ENCODE measurements around the gene ATP5F1C. TPM values are rescaled to one million over a fixed set of nuclear protein-coding genes. Genes with fewer than 3 reads are reported as not detected.

Gene ATP5F1C
- total RNA-seq, 1 experiment from 2014 or later, result 292 TPM

DNA sequence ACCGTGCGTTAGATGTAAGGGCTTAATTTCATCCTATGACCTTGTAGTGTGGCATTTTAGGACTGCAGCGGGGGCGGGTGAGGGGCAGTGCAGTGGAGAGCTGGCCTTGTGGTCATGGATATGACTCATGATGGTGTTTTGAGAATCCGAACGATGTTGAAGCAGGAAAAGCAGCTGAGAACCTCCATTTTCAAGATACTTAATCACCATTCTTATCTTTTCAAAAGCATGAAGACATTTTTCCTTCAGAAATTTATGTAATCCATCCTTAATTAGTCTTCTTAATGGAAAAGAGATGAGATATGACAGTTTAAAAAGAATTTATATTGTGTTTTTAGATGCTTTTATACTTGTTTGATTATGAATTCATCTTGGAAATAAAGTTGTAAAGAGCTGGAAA, 9.6 kb downstream of the ATP5F1C start:
- no peaks in the 10 kb centered on the region for H3K9me2 ChIP-seq (ENCODE audit: insufficient read depth)
- no TSS peak for BruUV-seq (replicated peaks)
- POLR2A ChIA-PET, result no interaction called here
- RAD21 ChIA-PET (ENCODE audit: low non-redundant PET in 1 of 2, low total read pairs in 2 of 2, uncharacterized antibody in 2 of 2, unreplicated experiment in 2 of 2), result no interaction called here
- peak overlapping the region; percentile 13; the same call in 1 of the 2 replicates for H3K9ac ChIP-seq (ENCODE audit: low read length)
- H3K36me3 ChIP-seq (ENCODE audit: control insufficient read depth in 1 of 2, insufficient read depth in 2 of 2, low read length in 2 of 2), result peaks cover 28 to 40% of the 10 kb centered on the region in 2 experiments
- peak; percentile 49 for DNase-seq (ENCODE audit: low read depth, low spot score)
- peak; percentile 88 for ATAC-seq
- no peak overlapping the region for H2AFZ ChIP-seq (ENCODE audit: low read depth, low read length, poor library complexity, severe bottlenecking)
- CTCF ChIA-PET, result no interaction called here
- intact Hi-C loops (cut with micrococcal nuclease), result no loop called here
- TF ChIP-seq YY1 (IDR thresholded peaks at IDR 0.05; ENCODE audit: extremely low read depth, insufficient replicate concordance, low read depth, low read length) (no peak), SRF (IDR thresholded peaks at IDR 0.05; ENCODE audit: low read depth) (no peak), EGR1 (IDR thresholded peaks at IDR 0.05; ENCODE audit: low read depth) (peak; percentile 64), SP1 (IDR thresholded peaks at IDR 0.05; ENCODE audit: low read depth) (peak; percentile 37; the same call in 1 of the 2 replicates), JUND (IDR thresholded peaks at IDR 0.05) (peak; percentile 37), FOSL1 (IDR thresholded peaks at IDR 0.05; ENCODE audit: low read depth) (peak; percentile 47; the same call in 1 of the 2 replicates)
- peaks cover 24% of the 10 kb centered on the region; the same call in 1 of the 2 replicates for H4K20me1 ChIP-seq (ENCODE audit: insufficient read depth)
- no peak overlapping the region for H3K27ac ChIP-seq (ENCODE audit: low read depth, low read length)
- peaks cover 66% of the 10 kb centered on the region for H3K79me2 ChIP-seq (ENCODE audit: insufficient read depth, low read length)
- H3K4me3 ChIP-seq (replicated peaks in 1 of 2; ENCODE audit: low read depth in 1 of 2, low read length in 2 of 2), result peak overlapping the region in 1 of 2 experiments; percentile 34; a peak in 1 of 4 replicates
- no peaks in the 10 kb centered on the region for H3K27me3 ChIP-seq (ENCODE audit: insufficient read depth, low read length)
- H3K4me2 ChIP-seq (ENCODE audit: low read length), result peak overlapping the region; percentile 66
- peaks cover 12 to 29% of the 10 kb centered on the region in 2 experiments; a peak in 3 of 4 replicates for H3K4me1 ChIP-seq (ENCODE audit: control insufficient read depth in 1 of 2, insufficient read depth in 2 of 2, low read length in 2 of 2)
- no peaks in the 10 kb centered on the region for H3K9me3 ChIP-seq (ENCODE audit: control insufficient read depth in 1 of 2, insufficient read depth in 1 of 2, low read depth in 1 of 2, low read length in 2 of 2)

DNA sequence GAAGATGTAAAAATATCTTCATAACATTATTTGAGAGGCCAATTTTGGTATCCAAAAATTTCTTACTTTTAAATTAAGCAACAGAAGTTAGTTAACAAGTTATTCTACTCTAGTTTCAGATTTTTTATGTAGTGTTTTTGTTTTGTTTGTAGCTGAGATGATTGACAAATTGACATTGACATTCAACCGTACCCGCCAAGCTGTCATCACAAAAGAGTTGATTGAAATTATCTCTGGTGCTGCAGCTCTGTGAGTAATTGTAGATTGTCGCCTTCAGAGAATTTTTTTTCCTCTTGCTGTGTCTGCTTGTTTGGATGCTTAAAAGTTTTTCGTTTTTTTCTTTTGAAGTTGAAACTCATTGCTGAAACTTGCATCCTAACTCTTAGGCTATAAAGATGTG, 14.6 kb downstream of the ATP5F1C start:
- no peaks in the 10 kb centered on the region for H3K9me2 ChIP-seq (ENCODE audit: insufficient read depth)
- CTCF ChIA-PET, result no interaction called here
- TF ChIP-seq SIN3A (IDR thresholded peaks at IDR 0.05; ENCODE audit: low read depth) (no peak), POLR2A (IDR thresholded peaks at IDR 0.05; ENCODE audit: borderline replicate concordance, extremely low read depth, insufficient read depth, insufficient read length) (no peak), ELF1 (IDR thresholded peaks at IDR 0.05; ENCODE audit: borderline replicate concordance, low read depth) (no peak), ZFX (IDR thresholded peaks at IDR 0.05) (no peak), FOSL1 (IDR thresholded peaks at IDR 0.05; ENCODE audit: low read depth) (no peak), JUND (IDR thresholded peaks at IDR 0.05) (no peak), RAD21 (IDR thresholded peaks at IDR 0.05; ENCODE audit: low read depth) (no peak), SRF (IDR thresholded peaks at IDR 0.05; ENCODE audit: low read depth) (no peak), CBX3 (IDR thresholded peaks at IDR 0.05; ENCODE audit: low read depth) (no peak), TCF7L2 (IDR thresholded peaks at IDR 0.05; ENCODE audit: borderline replicate concordance, extremely low read depth, insufficient read depth, insufficient read length) (no peak), POLR2AphosphoS5 (IDR thresholded peaks at IDR 0.05; ENCODE audit: low read depth, low read length) (no peak)
- TF ChIP-seq, protein P1, sequence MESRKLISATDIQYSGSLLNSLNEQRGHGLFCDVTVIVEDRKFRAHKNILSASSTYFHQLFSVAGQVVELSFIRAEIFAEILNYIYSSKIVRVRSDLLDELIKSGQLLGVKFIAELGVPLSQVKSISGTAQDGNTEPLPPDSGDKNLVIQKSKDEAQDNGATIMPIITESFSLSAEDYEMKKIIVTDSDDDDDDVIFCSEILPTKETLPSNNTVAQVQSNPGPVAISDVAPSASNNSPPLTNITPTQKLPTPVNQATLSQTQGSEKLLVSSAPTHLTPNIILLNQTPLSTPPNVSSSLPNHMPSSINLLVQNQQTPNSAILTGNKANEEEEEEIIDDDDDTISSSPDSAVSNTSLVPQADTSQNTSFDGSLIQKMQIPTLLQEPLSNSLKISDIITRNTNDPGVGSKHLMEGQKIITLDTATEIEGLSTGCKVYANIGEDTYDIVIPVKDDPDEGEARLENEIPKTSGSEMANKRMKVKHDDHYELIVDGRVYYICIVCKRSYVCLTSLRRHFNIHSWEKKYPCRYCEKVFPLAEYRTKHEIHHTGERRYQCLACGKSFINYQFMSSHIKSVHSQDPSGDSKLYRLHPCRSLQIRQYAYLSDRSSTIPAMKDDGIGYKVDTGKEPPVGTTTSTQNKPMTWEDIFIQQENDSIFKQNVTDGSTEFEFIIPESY (IDR thresholded peaks at IDR 0.05; ENCODE audit: extremely low read depth, insufficient replicate concordance, low read length), result no peak
- TF ChIP-seq, protein P2, sequence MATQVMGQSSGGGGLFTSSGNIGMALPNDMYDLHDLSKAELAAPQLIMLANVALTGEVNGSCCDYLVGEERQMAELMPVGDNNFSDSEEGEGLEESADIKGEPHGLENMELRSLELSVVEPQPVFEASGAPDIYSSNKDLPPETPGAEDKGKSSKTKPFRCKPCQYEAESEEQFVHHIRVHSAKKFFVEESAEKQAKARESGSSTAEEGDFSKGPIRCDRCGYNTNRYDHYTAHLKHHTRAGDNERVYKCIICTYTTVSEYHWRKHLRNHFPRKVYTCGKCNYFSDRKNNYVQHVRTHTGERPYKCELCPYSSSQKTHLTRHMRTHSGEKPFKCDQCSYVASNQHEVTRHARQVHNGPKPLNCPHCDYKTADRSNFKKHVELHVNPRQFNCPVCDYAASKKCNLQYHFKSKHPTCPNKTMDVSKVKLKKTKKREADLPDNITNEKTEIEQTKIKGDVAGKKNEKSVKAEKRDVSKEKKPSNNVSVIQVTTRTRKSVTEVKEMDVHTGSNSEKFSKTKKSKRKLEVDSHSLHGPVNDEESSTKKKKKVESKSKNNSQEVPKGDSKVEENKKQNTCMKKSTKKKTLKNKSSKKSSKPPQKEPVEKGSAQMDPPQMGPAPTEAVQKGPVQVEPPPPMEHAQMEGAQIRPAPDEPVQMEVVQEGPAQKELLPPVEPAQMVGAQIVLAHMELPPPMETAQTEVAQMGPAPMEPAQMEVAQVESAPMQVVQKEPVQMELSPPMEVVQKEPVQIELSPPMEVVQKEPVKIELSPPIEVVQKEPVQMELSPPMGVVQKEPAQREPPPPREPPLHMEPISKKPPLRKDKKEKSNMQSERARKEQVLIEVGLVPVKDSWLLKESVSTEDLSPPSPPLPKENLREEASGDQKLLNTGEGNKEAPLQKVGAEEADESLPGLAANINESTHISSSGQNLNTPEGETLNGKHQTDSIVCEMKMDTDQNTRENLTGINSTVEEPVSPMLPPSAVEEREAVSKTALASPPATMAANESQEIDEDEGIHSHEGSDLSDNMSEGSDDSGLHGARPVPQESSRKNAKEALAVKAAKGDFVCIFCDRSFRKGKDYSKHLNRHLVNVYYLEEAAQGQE (IDR thresholded peaks at IDR 0.05; ENCODE audit: low read depth), result no peak
- TF ChIP-seq, protein P3, sequence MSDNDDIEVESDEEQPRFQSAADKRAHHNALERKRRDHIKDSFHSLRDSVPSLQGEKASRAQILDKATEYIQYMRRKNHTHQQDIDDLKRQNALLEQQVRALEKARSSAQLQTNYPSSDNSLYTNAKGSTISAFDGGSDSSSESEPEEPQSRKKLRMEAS (IDR thresholded peaks at IDR 0.05), result no peak

More for the DNA sequence above, 14.6 kb downstream of the ATP5F1C start:
- Histone ChIP-seq H3K27me3 (ENCODE audit: insufficient read depth, low read length) (no peaks in the 10 kb centered on the region), H3K9me3 (ENCODE audit: control insufficient read depth in 1 of 2, insufficient read depth in 1 of 2, low read depth in 1 of 2, low read length in 2 of 2) (no peaks in the 10 kb centered on the region), H3K36me3 (ENCODE audit: control insufficient read depth in 1 of 2, insufficient read depth in 2 of 2, low read length in 2 of 2) (peaks cover 62 to 67% of the 10 kb centered on the region in 2 experiments), H3K27ac (ENCODE audit: low read depth, low read length) (no peak overlapping the region), H3K4me1 (ENCODE audit: control insufficient read depth in 1 of 2, insufficient read depth in 2 of 2, low read length in 2 of 2) (peaks cover 3 to 5% of the 10 kb centered on the region in 2 experiments; a peak in 3 of 4 replicates), H2AFZ (ENCODE audit: low read depth, low read length, poor library complexity, severe bottlenecking) (no peak overlapping the region), H3K9ac (ENCODE audit: low read length) (no peak overlapping the region), H4K20me1 (ENCODE audit: insufficient read depth) (no peaks in the 10 kb centered on the region), H3K79me2 (ENCODE audit: insufficient read depth, low read length) (peaks cover 33% of the 10 kb centered on the region), H3K4me2 (ENCODE audit: low read length) (no peak overlapping the region), H3K4me3 (replicated peaks in 1 of 2; ENCODE audit: low read depth in 1 of 2, low read length in 2 of 2) (no peak overlapping the region)
- no TSS peak for BruUV-seq (replicated peaks)
- RAD21 ChIA-PET (ENCODE audit: low non-redundant PET in 1 of 2, low total read pairs in 2 of 2, uncharacterized antibody in 2 of 2, unreplicated experiment in 2 of 2), result no interaction called here
- POLR2A ChIA-PET, result no interaction called here
- intact Hi-C loops (cut with micrococcal nuclease), result no loop called here
- no peak for ATAC-seq
- no peak for DNase-seq (ENCODE audit: low read depth, low spot score)
